Kidney (tissue), 14 donors: ENCODE data around the gene ZDHHC1. TPM values are rescaled to one million over a fixed set of nuclear protein-coding genes. Genes with fewer than 3 reads are reported as not detected.

Experiments
- DNase-seq, 5 donors: peaks; one replicate each; pipeline ENCODE4 v3.0.0-alpha.2; 2013 to 2020
- FAIRE-seq: peaks from 2 replicates; lab custom pipeline; 2012; peaks lifted over from hg19 to GRCh38; lab: Jason Lieb, UNC
- H3K27ac ChIP-seq, 2 donors: one replicate each; pipeline ENCODE4 v1.7.0; 2013; ENCODE audit warnings: low read depth in 2 of 2, low read length in 2 of 2, inconsistent platforms in 1 of 2
- H3K27me3 ChIP-seq: one replicate; pipeline ENCODE4 v1.7.1; 2013; ENCODE audit warnings: low read length, inconsistent platforms; ENCODE audit not compliant: control insufficient read depth, insufficient read depth
- H3K36me3 ChIP-seq, 3 donors: one replicate each; pipeline versions ENCODE4 v1.7.0 to v1.7.1; 2013; ENCODE audit warnings: low read length in 3 of 3, control low read depth in 1 of 3, inconsistent platforms in 1 of 3; ENCODE audit not compliant: insufficient read depth in 3 of 3, control insufficient read depth in 2 of 3
- H3K4me1 ChIP-seq, 3 donors: one replicate each; pipeline versions ENCODE4 v1.7.0 to v1.7.1; 2013; ENCODE audit warnings: low read length in 3 of 3, inconsistent platforms in 1 of 3, low read depth in 1 of 3; ENCODE audit not compliant: control insufficient read depth in 2 of 3, insufficient read depth in 2 of 3
- H3K4me3 ChIP-seq, 3 donors: one replicate each; pipeline versions ENCODE4 v1.7.0 to v1.8.1; 2013; ENCODE audit warnings: low read length in 3 of 3, control low read depth in 1 of 3, inconsistent platforms in 1 of 3
- H3K9ac ChIP-seq, 3 donors: one replicate each; pipeline versions ENCODE4 v1.7.0 to v1.7.1; 2013; ENCODE audit warnings: low read length in 3 of 3, control low read depth in 1 of 3, inconsistent platforms in 1 of 3
- H3K9me3 ChIP-seq, 3 donors: one replicate each; pipeline versions ENCODE4 v1.7.0 to v1.7.1; 2013; ENCODE audit warnings: low read length in 3 of 3, control low read depth in 1 of 3, inconsistent platforms in 1 of 3; ENCODE audit not compliant: control insufficient read depth in 2 of 3, insufficient read depth in 1 of 3
- CTCF ChIP-seq: IDR thresholded peaks from 3 replicates; pipeline ENCODE4 v1.5.1; 2012; ENCODE audit warnings: mild to moderate bottlenecking, moderate library complexity, borderline replicate concordance; ENCODE audit not compliant: insufficient read depth; ENCODE audit errors: extremely low read depth
- intact Hi-C: fragments of 100-400 bp; cut with DNase I; formaldehyde crosslinking; loops from one replicate; pipeline ENCODE4 v1.11.1; 2022
- polyA plus RNA-seq: library from polyadenylated mRNA; stranded (reverse); fragments of 350-450 nt; fragmentation: Illumina TruSeq; extraction: RNeasy Lipid Tissue Mini Kit (QIAGEN cat#74804); gene quantifications from one replicate; pipeline ENCODE4 v1.2.3, GENCODE V29; 2014; ENCODE audit warnings: low read depth, low replicate concordance; ENCODE audit not compliant: insufficient read depth
- total RNA-seq: library from RNA; stranded (reverse); fragmentation: NEBNext Ultra II Directional; extraction: Animal tissue kit (Norgen Biotek cat#: 25700); gene quantifications from one replicate; pipeline ENCODE4 v1.2.1, GENCODE V29; 2021
- donor health status: control.
- donor health status: control.
- donor health status: control.
- donor health status: control.
- donor health status: control.
- donor health status: DM: yes; HTN: yes; CAD: no.
- donor health status: Normal renal cell carcinoma (clear cell type).

Gene ZDHHC1
- total and polyA plus RNA-seq, 2 donors from 2014 or later = 14.6 to 23.6 TPM

- Histone ChIP-seq H3K4me1 (no peaks in the 10 kb centered on the region), H3K4me3 (no peak overlapping the region), H3K27me3 (no peaks in the 10 kb centered on the region), H3K36me3 (no peaks in the 10 kb centered on the region), H3K9ac (no peak overlapping the region), H3K9me3 (no peaks in the 10 kb centered on the region), H3K27ac (no peak overlapping the region)
- DNase-seq (peak in 1 of 5 donors; percentile 19), FAIRE-seq (no peak)
- TF ChIP-seq CTCF = no peak
- intact Hi-C loops = no loop called here
These were observed 67.1 kb downstream of the ZDHHC1 start for GRCh38 chr16:67349172-67349571.

GRCh38 chr16:67346341-67346740 lies 69.9 kb downstream of the ZDHHC1 start:
- H3K9ac ChIP-seq = no peak overlapping the region
- H3K9me3 ChIP-seq = no peaks in the 10 kb centered on the region
- no peak overlapping the region for H3K27ac ChIP-seq
- no peaks in the 10 kb centered on the region for H3K36me3 ChIP-seq
- H3K4me3 ChIP-seq = no peak overlapping the region
- no peak for FAIRE-seq
- TF ChIP-seq CTCF = no peak
- DNase-seq = no peak
- intact Hi-C loops = no loop called here
- H3K27me3 ChIP-seq = no peaks in the 10 kb centered on the region
- H3K4me1 ChIP-seq = no peaks in the 10 kb centered on the region

- Histone ChIP-seq H3K4me1 (no peaks in the 10 kb centered on the region), H3K27me3 (no peaks in the 10 kb centered on the region), H3K9me3 (no peaks in the 10 kb centered on the region), H3K4me3 (no peak overlapping the region), H3K36me3 (no peaks in the 10 kb centered on the region), H3K27ac (no peak overlapping the region), H3K9ac (no peak overlapping the region)
- FAIRE-seq = no peak
- DNase-seq = no peak
- TF ChIP-seq CTCF = no peak
- intact Hi-C loops = no loop called here
These were observed 70.9 kb downstream of the ZDHHC1 start for GRCh38 chr16:67345401-67345800.

Other genes starting within 250 kb of the ZDHHC1 start
- 36.4 TPM for gene NOL3, start 245.9 kb downstream of the ZDHHC1 start, total RNA-seq
- gene NOL3, start 245.9 kb downstream of the ZDHHC1 start, polyA plus RNA-seq = 35.3 TPM
- gene MATCAP1, start 232.5 kb downstream of the ZDHHC1 start, total RNA-seq = 38.8 TPM
- gene MATCAP1, start 232.5 kb downstream of the ZDHHC1 start, polyA plus RNA-seq = 15.5 TPM
- 7.2 TPM for gene EXOC3L1, start 226.3 kb downstream of the ZDHHC1 start, total RNA-seq
- gene EXOC3L1, start 226.3 kb downstream of the ZDHHC1 start, polyA plus RNA-seq = 9.9 TPM
- 54.4 TPM for gene E2F4, start 224.3 kb downstream of the ZDHHC1 start, total RNA-seq
- 39.1 TPM for gene E2F4, start 224.3 kb downstream of the ZDHHC1 start, polyA plus RNA-seq
- 24.2 TPM for gene ELMO3, start 217.3 kb downstream of the ZDHHC1 start, total RNA-seq
- gene ELMO3, start 217.3 kb downstream of the ZDHHC1 start, polyA plus RNA-seq = 33.1 TPM
- gene TMEM208, start 189.3 kb downstream of the ZDHHC1 start, total RNA-seq = 47.1 TPM
- 145 TPM for gene TMEM208, start 189.3 kb downstream of the ZDHHC1 start, polyA plus RNA-seq
- gene FHOD1, start 169.0 kb downstream of the ZDHHC1 start, total RNA-seq = 30.4 TPM
- 21.0 TPM for gene FHOD1, start 169.0 kb downstream of the ZDHHC1 start, polyA plus RNA-seq
- 1.1 TPM for gene SLC9A5, start 167.5 kb downstream of the ZDHHC1 start, total RNA-seq
- gene SLC9A5, start 167.5 kb downstream of the ZDHHC1 start, polyA plus RNA-seq = 0.92 TPM
- 10.1 TPM for gene PLEKHG4, start 136.9 kb downstream of the ZDHHC1 start, total RNA-seq
- 2.6 TPM for gene PLEKHG4, start 136.9 kb downstream of the ZDHHC1 start, polyA plus RNA-seq
- gene KCTD19, start 89.7 kb downstream of the ZDHHC1 start, total RNA-seq = 0.31 TPM
- gene KCTD19, start 89.7 kb downstream of the ZDHHC1 start, polyA plus RNA-seq = not detected
- 2.6 TPM for gene LRRC36, start 89.7 kb downstream of the ZDHHC1 start, total RNA-seq
- 3.1 TPM for gene LRRC36, start 89.7 kb downstream of the ZDHHC1 start, polyA plus RNA-seq
- gene TPPP3, start 23.0 kb downstream of the ZDHHC1 start, total RNA-seq = 8.2 TPM
- gene TPPP3, start 23.0 kb downstream of the ZDHHC1 start, polyA plus RNA-seq = 108 TPM
- 139 TPM for gene HSD11B2, start 14.6 kb upstream of the ZDHHC1 start, total RNA-seq
- 1,022 TPM for gene HSD11B2, start 14.6 kb upstream of the ZDHHC1 start, polyA plus RNA-seq
- gene ATP6V0D1, start 64.7 kb upstream of the ZDHHC1 start, total RNA-seq = 100 TPM
- 208 TPM for gene ATP6V0D1, start 64.7 kb upstream of the ZDHHC1 start, polyA plus RNA-seq
- gene AGRP, start 67.1 kb upstream of the ZDHHC1 start, total RNA-seq = not detected
- 2.7 TPM for gene AGRP, start 67.1 kb upstream of the ZDHHC1 start, polyA plus RNA-seq
- gene RIPOR1, start 112.4 kb upstream of the ZDHHC1 start, total RNA-seq = 116 TPM
- 60.9 TPM for gene RIPOR1, start 112.4 kb upstream of the ZDHHC1 start, polyA plus RNA-seq
- gene CTCF, start 146.0 kb upstream of the ZDHHC1 start, total RNA-seq = 42.6 TPM
- gene CTCF, start 146.0 kb upstream of the ZDHHC1 start, polyA plus RNA-seq = 20.4 TPM
- gene CARMIL2, start 228.7 kb upstream of the ZDHHC1 start, total RNA-seq = 7.1 TPM
- gene CARMIL2, start 228.7 kb upstream of the ZDHHC1 start, polyA plus RNA-seq = 0.30 TPM
- gene ACD, start 243.8 kb upstream of the ZDHHC1 start, total RNA-seq = 15.2 TPM
- 20.0 TPM for gene ACD, start 243.8 kb upstream of the ZDHHC1 start, polyA plus RNA-seq
- 6.1 TPM for gene PARD6A, start 244.5 kb upstream of the ZDHHC1 start, total RNA-seq
- gene PARD6A, start 244.5 kb upstream of the ZDHHC1 start, polyA plus RNA-seq = 17.1 TPM